ENCODE measurements around the gene SIK3.
"Not testable (repeated sequence)": the region's sequence is repeated elsewhere in the genome, so short reads cannot be mapped to it uniquely, and the experiment has no call there.

The SIK3 gene
- 70.0 to 158 reads per million in 2 donors for total RNA-seq

DNA sequence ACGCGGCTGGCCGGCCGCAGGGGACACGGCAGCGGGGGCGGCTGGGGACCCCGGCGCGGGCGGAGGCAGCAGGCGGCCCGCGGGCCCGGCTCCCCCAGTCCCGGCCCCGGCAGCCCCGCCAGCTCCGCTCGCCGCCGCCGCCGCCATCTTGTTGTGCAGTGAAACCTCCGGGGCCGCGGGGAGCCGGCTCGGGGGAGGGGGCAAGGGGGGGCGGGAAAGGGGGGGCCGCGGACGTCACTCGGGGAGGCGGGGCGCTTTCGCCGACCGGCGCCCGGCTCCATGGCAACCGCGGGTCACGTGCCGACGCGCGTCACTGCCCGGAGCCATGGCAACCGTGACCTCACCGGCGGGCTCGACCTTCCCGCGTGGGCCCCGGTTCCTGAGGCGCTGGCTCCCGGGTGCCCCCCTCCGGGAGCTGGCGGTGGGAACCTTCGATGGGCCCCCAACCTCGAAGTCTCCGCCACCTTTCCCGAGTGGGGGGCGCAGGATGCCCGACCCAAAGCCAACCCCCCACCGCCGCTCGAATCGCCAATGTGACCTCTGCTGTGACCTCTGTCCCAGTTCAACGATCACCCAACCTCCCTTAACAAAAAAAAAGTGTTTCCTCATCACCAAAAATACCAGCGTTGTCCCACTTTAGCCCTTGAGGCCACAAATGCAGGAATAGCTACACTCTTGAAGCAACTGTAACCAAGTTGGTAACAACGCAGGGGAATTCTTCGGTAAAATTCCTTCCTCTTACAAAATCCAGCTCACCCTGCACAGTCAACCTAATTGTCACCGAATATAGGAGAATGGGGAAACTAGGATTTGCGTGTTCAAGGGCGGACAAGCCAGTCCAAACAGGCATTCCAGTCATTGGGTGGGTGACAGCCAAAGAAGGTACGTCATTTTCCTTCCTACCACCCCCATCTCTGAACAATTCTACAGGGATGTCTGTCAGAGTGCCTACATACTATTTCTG is at the start of gene SIK3:
SIK3 (minus strand) TSS at position 160 of the 964 bp plus-strand sequence; CDS start at position 147, 13 bp downstream.
- peak; percentile 86 to 94 (median 92) for DNase-seq

DNA sequence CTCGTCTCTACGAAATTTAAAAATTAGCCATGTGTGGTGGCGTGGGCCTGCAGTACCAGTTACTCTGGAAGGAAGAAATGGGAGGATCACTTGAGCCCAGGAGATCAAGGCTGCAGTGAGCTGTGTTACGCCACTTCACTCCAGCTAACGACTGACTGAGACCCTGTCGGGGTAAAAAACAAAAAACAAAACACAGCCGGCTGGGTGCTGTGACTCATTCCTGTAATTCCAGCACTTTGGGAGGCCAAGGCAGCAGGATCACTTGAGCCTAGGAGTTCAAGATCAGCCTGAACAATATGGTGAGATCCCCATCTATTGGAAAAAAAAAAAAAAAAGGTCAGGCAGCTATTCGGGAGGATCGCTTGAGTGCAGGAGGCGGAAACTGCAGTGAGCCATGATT is 48.3 kb upstream of the SIK3 start:
- no peak for DNase-seq

DNA sequence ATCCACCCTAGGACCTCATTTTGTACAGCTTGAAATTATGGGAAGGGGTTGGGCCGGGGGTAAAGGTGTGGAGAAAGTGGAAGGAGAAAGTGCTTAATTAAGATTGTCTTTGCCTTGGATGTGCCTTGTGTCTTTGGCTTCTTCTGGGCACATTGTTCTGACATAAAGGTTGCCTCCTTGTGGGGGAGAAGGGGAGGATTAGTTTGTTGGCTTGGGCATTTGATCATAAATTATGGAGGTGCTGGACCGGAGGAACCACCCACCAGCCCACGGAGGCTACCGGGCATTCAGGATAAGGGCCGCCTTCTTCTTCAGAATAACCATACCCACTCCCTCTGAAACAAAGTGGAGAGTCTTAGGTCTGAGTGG is 47.1 kb upstream of the SIK3 start:
- peak in 1 of 5 experiments; percentile 41 for DNase-seq

DNA sequence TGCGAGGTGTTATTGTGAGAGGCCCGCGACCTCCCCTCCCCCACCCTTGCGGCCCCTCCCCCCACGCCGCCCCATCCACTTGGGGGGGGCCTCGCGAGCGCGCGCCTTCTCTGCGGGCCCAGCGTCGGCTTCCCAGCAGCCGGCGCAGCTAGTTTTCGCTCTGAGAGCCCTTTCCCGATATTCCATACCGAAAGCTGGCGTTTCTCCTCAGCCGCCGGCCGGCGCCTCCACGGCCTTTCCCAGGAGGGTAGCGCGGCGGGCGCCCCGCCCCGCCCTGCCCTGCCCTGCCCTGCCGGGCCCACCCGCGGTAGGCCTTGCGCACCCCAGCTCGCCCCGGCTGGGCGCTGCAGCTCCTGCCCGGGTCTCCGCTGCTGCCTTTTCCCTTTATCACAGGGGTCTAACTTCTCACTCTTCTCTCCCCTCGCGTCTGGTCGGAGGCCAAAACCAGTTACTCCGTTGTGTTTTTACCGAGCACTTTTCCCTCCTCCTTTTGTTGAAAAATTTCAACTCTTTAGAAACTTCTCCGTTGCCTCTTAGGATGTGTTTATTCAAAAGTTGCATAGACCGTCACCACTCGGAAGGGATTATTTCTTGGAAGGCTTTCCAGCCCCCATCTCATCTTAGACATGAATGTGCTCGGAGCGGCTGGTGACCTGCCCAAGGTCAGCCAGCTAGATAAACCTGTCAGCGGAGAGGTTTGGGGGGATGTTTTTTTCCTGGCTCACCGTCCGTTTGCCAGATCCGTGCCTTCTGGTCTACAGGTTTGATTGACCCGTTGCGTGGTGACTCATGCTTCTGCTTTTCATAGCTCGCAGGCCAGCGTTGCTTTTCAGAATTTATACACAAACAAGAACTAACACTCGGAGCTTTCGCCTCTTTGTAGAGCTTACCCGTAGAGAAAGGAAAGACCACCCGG is 46.5 kb upstream of the SIK3 start:
- peak in 4 of 5 experiments; percentile 10 to 59 (median 20) for DNase-seq

DNA sequence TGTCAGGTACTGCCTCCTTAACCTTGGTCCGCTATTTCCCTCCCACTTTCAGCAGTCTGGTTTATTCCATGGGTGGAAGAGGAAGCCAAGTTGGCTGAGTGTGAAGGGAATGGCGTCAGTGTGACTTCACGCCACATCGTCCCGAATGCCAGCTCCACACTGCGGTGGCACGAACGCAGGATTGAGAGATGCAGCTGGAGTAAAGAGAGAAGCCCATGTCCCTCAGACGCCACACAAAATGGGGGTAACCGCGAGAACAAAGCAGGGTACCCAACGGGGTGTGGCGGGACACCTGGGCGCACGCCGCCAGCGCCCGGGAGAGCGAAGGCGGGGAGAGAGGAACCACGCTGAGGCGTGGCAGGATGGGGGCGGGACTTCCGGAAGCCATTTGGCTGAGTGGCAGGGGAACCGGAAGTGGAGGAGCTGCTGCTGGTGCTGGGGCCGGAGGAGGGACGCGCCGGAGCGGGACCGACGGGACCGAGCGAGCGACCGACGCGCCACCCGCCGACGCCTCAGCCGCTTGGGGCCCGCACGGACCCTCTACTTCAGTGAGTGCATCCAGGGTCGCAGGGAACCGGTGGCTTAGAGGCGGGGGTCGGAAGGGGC is 45.7 kb upstream of the SIK3 start, which contains the start of gene PAFAH1B2:
PAFAH1B2 (plus strand) TSS at position 417 of the 606 bp plus-strand sequence. CDS start 8,161 bp downstream, outside the sequence.
- DNase-seq: peak; percentile 89 to 96 (median 94)

DNA sequence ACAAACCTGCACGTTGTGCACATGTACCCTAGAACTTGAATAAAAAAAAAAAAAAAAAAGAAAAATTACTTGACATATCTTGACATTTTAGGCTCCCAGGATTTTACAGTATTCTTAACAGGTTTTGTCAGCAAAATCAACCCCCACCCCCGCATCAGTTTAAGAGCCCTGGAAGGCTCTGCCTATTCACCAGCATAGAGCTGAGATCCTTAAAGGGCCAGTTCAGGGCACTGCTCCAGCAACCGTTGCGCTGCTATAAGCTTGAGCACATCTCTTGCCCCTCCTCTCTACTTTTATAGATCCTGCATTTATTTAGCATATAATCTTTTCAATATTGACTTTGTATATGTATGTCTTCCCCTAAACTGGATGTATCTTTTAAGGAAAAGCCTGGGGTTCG is 45.2 kb upstream of the SIK3 start:
- peak in 1 of 5 experiments; percentile 57 for DNase-seq

DNA sequence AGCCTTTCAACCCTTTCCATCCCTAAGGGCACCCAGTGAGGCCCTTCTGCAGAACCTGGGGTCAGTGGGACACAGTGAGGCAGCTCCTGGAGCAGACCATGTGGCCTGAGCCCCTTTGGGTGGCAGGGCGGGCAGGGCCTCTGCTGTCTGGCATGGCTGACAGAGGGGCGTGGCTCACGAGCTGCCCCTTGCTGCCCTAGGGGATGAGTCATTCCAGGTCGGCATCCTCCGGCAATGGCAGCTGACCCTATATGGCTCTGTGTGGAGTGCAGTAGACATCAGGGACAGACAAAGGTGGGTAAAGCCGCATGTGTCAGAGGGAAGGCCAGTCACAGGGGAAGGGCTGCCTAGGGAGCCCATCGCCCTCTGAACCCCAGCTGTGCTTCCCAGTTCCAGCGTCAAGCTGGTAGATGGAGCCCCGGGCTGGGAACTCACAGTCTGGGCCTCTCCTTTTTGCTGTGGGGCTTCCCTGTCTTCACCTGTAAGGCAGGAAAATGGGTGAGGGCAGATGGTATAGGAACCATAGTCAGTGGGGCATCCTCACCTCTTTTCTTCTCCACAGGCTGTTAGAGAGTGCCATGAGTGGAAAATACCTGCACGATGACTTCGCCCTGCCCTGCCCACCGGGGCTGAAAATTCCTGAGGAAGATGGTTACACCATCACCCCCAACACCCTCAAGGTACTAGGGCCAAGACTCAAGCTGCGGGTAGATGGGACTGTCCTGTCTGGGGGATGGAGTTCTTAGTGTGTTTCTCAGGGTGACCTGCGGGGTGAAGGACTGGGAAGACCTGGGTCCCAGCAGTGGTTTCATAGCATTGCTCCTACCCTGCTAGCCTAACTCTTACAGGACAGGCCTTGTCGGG is 39.2 kb upstream of the SIK3 start:
- DNase-seq: not testable (repeated sequence)

DNA sequence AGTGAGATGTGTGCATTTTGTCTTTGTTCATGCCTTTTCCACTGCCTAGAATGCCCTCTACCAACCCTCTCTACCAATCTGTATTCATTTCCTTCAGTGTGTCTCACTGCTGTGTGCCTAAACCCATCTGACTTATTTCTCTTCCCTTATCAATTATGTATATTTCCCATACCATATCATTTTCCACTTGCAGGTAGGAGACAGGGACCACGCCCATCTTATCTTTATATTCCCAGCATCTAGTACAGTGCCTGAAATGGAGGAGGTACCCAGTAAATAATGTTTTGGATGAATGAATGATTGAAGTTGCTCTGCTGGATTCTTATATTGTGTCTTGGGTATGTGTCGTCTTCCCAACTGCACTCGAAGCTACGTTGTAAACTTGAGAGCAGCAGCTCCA is 36.8 kb upstream of the SIK3 start:
- DNase-seq: not testable (repeated sequence)

DNA sequence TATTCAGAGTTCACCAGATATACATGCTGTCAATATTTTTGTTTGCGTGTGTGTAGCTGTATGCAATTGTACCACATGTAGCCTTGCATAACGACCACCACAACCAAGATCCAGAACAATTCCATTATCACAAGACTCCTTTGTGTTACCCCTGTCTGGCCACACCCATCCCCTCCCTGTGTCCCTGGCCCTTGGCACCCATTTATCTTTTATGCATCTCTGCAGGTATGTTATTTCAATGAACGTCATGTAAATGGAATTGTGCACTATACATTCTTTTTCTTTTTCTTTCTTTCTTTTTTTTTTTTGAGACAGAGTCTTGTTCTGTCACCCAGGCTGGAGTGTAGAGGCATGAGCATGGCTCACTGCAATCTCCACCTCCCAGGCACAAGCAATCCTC is 36.2 kb upstream of the SIK3 start:
- DNase-seq: no peak

DNA sequence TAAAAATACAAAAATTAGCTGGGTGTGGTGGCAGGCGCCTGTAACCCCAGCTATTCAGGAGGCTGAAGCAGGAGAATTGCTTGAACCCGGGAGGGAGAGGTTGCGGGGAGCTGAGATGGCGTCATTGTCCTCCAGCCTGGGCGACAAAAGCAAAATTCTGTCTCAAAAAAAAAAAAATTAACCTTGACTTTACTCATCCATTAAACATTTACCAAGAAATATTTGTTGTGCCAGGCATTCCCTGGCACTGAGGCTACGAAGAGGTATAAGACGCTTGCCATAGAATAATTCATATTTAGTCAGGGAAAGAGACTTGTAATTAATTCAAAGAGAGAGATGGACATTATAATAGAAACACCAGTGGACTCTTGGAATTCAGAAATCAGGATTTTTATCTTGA is 32.7 kb upstream of the SIK3 start:
- no peak for DNase-seq

DNA sequence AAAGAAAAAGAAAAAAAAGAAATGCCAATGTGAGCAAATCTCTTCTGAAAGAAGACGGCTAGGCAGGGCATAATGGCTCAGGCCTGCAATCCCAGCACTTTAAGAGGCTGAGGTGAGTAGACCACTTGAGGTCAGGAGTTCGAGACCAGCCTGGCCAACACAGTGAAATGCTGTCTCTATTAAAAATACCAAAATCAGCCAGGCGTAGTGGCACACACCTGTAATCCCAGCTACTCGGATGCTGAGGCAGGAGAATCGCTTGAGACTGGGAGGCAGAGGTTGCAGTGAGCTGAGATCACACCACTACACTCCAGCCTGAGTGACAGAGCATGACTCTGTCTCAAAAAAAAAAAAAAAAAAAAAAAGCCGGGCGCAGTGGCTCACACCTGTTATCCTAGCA is 32.2 kb upstream of the SIK3 start:
- DNase-seq: not testable (repeated sequence)

DNA sequence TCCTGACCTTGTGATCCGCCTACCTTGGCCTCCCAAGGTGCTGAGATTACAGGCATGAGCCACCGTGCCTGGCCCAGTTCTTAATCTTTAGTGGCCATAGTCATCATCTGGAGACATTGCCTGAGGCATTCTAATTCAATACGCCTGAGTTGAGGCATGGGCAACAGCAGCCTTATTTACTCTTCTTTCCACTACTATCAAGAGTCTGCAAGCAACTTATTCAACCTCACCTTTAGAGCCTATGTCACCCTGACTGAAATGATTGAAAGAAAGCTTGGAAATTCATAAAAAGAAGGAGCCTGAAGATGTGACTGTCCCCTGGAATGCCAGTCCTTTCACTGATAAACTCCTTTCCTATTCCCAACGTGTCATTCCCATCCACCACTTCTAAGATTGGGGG is 30.1 kb upstream of the SIK3 start:
- no peak for DNase-seq

DNA sequence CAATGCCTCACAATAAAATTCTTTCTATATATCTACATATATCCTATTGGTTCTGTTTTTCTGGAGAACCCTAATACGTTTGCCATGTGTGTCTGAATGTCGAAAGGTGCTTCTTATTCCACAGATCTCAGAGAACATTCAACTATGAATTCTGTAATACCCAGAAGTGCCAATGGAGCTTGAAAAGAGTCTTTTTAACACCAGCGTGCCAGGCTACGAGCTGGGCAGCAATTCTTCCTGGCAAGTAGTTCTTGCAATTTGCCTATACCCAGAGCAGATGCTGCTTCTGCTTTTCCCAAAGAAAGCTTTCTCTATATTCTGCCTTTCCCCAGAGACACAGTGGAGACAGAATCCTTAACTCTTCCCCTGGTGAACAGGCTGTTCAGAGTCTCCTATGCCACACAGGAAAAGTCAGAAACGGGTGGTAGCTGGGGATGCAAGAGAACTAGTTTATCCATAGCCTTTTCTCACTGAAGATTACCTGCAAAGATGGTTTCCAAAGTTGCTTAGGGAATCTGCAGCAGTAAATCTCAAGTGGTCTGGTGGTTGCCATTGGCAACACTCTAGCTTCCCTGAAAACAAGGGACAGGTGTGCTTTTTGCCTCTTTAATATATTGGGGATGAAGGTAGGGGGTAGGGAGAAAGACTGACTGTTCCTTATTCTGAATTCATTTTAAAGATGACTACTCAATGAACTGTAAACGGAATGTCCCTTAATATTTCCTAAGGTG is 29.1 kb upstream of the SIK3 start:
- DNase-seq: no peak

DNA sequence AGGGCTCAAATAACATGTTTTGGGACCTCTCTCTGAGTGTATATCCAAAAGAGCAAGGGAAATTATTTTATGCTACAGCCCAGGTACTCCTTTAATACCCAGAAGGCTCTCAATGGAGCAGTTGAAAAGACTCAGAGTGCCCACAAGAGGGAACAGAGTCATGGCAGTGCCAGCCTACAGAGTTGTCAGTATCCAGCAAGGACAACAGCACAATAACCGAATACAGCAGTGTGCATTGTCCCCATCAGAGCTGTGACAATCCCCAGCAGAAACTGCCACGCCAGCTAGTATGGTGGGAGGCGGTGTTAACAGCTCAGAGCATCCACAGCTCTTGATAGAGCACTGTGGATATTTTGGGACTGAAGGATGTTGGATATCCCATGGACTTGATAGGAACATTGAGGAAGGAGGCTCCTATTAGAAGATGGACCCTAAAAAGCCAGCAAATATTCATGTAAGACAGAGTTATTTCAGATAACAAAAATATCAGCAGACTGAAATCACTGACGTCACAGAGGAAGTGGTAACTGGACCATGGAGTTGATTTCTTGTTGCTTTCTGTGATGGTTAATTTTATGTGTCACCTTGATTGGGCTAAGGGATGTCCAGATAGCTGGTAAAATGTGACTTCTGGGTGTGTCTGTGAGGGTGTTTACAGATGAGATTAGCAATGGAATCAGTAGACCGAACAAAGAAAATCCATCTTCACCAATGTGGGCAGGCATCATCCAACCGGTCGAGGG is 28.2 kb upstream of the SIK3 start:
- DNase-seq: no peak

DNA sequence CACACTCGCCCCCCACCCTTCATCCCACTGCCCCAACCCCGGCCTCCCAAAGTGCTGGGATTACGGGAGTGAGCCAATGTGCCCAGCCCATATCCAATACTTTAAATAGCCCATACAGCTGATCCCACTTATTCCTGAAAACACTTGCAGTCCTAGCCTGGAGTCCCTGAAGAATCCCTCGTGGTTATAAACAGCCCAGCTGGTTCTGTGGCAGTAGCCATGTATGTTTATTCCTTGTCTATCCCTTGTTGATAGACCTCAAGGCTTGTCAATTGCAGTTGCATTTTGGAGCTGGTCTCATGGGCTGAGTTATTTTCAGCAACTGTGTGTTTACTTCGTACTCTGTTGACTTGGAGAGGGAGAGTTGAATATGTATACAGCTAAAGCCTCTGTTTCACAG is 24.3 kb upstream of the SIK3 start:
- DNase-seq: no peak

DNA sequence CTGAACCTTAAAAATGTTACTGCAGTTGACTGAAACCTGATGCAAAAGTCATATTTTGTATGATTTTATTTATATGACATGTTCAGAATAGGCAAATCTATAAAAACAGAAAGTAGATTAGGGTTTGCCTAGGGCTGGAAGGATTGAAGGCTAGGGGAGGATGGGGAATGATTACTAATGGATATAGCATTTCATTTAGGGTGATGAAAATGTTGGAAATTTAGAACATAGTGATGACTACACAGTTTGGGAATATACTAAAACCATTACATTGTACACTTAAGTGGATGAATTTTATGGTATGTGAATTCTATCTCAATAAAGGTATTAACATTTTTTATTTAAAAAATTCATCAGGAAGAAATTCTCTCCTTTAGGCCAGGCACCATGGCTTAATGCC is 22.9 kb upstream of the SIK3 start:
- DNase-seq: no peak

DNA sequence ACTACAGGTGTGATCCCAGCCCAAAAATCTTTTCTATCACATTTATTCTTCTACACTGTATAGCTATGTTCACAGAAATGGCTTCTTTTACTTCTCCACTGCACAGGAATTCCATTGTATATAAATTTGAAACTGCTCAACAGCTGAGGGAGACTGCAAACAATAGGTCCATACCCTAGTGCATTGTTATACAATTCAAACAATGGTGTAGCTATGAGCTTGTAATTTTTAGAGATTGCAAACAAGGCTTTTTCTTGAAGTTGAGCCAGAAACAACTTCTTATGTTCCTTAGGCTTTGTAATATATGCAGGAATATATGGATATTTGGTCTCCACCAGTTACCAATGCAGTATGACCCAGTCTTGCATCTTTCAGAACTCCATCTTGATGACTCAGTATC is 19.5 kb upstream of the SIK3 start:
- DNase-seq: no peak

DNA sequence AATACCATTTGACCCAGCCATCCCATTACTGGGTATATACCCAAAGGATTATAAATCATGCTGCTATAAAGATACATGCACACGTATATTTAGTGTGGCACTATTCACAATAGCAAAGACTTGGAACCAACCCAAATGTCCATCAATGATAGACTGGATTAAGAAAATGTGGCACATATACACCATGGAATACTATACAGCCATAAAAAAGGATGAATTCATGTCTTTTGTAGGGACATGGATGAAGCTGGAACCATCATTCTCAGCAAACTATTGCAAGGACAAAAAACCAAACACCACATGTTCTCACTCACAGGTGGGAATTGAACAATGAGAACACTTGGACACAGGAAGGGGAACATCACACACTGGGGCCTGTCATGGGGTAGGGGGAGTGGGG is 14.7 kb upstream of the SIK3 start:
- not testable (repeated sequence) for DNase-seq

DNA sequence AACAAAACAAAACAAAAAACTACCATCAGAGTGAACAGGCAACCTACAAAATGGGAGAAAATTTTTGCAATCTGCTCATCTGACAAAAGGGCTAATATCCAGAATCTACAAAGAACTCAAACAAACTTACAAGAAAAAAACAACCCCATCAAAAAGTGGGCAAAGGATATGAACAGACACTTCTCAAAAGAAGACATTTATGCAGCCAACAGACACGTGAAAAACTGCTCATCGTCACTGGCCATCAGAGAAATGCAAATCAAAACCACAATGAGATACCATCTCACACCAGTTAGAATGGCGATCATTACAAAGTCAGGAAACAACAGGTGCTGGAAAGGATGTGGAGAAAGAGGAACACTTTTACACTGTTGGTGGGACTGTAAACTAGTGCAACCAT is 14.3 kb upstream of the SIK3 start:
- not testable (repeated sequence) for DNase-seq

DNA sequence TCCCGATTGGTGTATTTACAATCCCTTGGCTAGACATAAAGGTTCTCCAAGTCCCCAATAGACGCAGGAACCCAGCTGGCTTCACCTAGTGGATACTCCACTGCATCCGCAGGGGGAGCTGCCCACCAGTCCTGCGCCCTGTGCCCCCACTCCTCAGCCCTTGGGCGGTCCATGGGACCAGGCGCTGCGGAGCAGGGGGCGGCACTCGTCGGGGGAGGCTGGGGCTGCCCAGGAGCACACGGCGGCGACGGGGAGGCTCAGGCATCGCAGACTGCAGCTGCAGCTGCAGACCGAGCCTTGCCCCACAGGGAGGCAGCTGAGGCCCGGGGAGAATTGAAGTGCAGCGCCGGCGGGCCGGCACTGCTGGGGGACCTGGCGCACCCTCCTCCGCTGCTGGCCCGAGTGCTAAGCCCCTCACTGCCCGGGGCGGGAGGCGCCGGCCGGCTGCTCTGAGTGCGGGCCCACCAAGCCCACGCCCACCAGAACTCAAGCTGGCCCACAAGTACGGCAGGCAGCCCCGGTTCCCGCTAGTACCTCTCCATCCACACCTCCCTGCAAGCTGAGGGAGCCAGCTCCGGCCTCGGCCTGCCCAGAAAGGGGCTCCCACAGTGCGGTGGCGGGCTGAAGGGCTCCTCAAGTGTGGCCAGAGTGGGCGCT is 12.2 kb upstream of the SIK3 start:
- no peak for DNase-seq

Data from T-helper 2 cell (primary cell).